DND-41 (cell line): ENCODE measurements around the gene ZMIZ1.

Source experiments
- EZH2 ChIP-seq: IDR thresholded peaks from 3 replicates; pipeline ENCODE4 v1.6.1; 2012; ENCODE audit warnings: borderline replicate concordance, low read depth, mild to moderate bottlenecking, moderate library complexity, low read length, inconsistent platforms; ENCODE audit not compliant: severe bottlenecking
- TF ChIP-seq, protein P1 (sequence below): IDR thresholded peaks from 2 replicates; pipeline ENCODE4 v1.5.1; 2012; ENCODE audit warnings: borderline replicate concordance, low read length, moderate library complexity, mild to moderate bottlenecking; ENCODE audit not compliant: poor library complexity, severe bottlenecking; ENCODE audit errors: extremely low read depth

DNA sequence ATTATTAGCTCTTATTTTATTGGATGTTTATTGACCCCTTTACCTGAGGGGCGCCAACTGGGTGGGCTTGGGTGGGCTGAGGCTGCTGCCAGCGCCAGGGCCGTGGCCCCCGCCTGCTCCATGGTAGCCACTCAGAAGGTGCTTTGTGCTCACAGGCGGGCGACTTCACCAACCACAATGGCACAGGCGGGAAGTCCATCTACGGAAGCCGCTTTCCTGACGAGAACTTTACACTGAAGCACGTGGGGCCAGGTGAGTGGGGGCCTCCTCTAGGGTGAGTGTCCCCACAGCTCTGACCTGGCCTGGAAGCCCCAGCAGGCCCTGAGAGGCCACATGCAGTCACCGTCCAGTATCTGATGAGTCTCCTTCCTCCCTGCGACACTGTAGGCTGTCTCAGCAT, 282.6 kb downstream of the ZMIZ1 start:
- TF ChIP-seq, protein P1, sequence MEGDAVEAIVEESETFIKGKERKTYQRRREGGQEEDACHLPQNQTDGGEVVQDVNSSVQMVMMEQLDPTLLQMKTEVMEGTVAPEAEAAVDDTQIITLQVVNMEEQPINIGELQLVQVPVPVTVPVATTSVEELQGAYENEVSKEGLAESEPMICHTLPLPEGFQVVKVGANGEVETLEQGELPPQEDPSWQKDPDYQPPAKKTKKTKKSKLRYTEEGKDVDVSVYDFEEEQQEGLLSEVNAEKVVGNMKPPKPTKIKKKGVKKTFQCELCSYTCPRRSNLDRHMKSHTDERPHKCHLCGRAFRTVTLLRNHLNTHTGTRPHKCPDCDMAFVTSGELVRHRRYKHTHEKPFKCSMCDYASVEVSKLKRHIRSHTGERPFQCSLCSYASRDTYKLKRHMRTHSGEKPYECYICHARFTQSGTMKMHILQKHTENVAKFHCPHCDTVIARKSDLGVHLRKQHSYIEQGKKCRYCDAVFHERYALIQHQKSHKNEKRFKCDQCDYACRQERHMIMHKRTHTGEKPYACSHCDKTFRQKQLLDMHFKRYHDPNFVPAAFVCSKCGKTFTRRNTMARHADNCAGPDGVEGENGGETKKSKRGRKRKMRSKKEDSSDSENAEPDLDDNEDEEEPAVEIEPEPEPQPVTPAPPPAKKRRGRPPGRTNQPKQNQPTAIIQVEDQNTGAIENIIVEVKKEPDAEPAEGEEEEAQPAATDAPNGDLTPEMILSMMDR, result no peak
- no peak for TF ChIP-seq EZH2
